K562 (cell line): ENCODE data around the gene TFPT. TPM values are rescaled to one million over a fixed set of nuclear protein-coding genes. Genes with fewer than 3 reads are reported as not detected.

ENCODE experiments used
- HNRNPLL ChIP-seq: fragments of 200-400 bp; formaldehyde crosslinking; IDR thresholded peaks from 2 replicates; pipeline ENCODE4 v1.6.1; 2017; ENCODE audit warnings: low read length, low read depth, mild to moderate bottlenecking; ENCODE audit not compliant: poor library complexity, severe bottlenecking
- IRF9 ChIP-seq: fragments of 450-650 bp; IDR thresholded peaks from 2 replicates; pipeline ENCODE4 v1.6.1; 2016; ENCODE audit warnings: missing biosample characterization, missing genetic modification characterization
- MYBL2 ChIP-seq, 2 experiments: fragments of 450-650 bp in 1 of 2; sonication (generic) in 1 of 2; formaldehyde crosslinking in 1 of 2; IDR thresholded peaks; 2 replicates each; pipeline versions ENCODE4 v1.6.1 to v1.8.1; 2017 to 2022; ENCODE audit warnings: borderline replicate concordance in 1 of 2, inconsistent platforms in 1 of 2, low read depth in 1 of 2, mild to moderate bottlenecking in 1 of 2, missing genetic modification reagents in 1 of 2, moderate library complexity in 1 of 2
- NELFE ChIP-seq: IDR thresholded peaks from 2 replicates; pipeline ENCODE4 v1.6.1; 2011; ENCODE audit warnings: mild to moderate bottlenecking; ENCODE audit not compliant: insufficient read depth, insufficient read length
- RFX1 ChIP-seq: fragments of 450-650 bp; IDR thresholded peaks from 2 replicates; pipeline ENCODE4 v1.6.1; 2016; ENCODE audit warnings: mild to moderate bottlenecking, moderate library complexity
- TGIF2 ChIP-seq: sonication (generic); formaldehyde crosslinking; IDR thresholded peaks from 2 replicates; pipeline ENCODE4 v1.8.1; 2022; ENCODE audit warnings: mild to moderate bottlenecking, missing genetic modification reagents, moderate library complexity
- ZBTB12 ChIP-seq: fragments of 250-450 bp; sonication (Bioruptor Pico); IDR thresholded peaks from 2 replicates; pipeline ENCODE4 v1.4.0; 2020
- ZBTB9 ChIP-seq: fragments of 450-650 bp; formaldehyde crosslinking; IDR thresholded peaks from 2 replicates; pipeline ENCODE4 v1.4.0; 2020; ENCODE audit warnings: mild to moderate bottlenecking, moderate library complexity
- ZNF143 ChIP-seq: sonication (generic); formaldehyde crosslinking; IDR thresholded peaks from 2 replicates; pipeline ENCODE4 v1.9.0; 2022; ENCODE audit warnings: mild to moderate bottlenecking, missing genetic modification reagents
- polyA plus RNA-seq, 8 experiments: library from polyadenylated mRNA; depleted of rRNA in 4 of 8; stranded (reverse) in 5 of 8; unstranded in 3 of 8; fragments of >200 nt; fragmentation: Nextera tagmentation in 2 of 8; fragmentation: Illumina TruSeq in 1 of 8; extraction: Ambion mirVana in 2 of 8; extraction: Trizol in 1 of 8; gene quantifications; 2 replicates each; pipeline versions ENCODE4 v1.2.1 to v1.2.3, GENCODE V29; 2011 to 2014; ENCODE audit warnings: inconsistent platforms in 1 of 8, missing spikeins in 1 of 8
- total RNA-seq, 7 experiments: library from RNA; depleted of rRNA in 6 of 7; stranded (reverse); fragments of >200 nt in 6 of 7; fragmentation: Illumina TruSeq in 2 of 7; extraction: Trizol in 2 of 7; gene quantifications; 2 replicates each; pipeline versions ENCODE4 v1.2.1 to v1.2.3, GENCODE V29; 2011 to 2021; ENCODE audit warnings: low replicate concordance in 1 of 7
- TF ChIP-seq, protein P1 (sequence below): fragments of 250-450 bp; sonication (Bioruptor Pico); IDR thresholded peaks from 2 replicates; pipeline ENCODE4 v1.9.0; 2021; ENCODE audit warnings: mild to moderate bottlenecking, inconsistent platforms

TFPT gene
- total and polyA plus RNA-seq, 9 of the 15 experiments (the other 6 are each of a cell fraction or from before 2014, with no cell fraction given) = 0.72 to 16.4 (median 9.2) TPM

- TF ChIP-seq ZBTB9 (CRISPR knock-in tag) (no peak), ZNF143 (CRISPR knock-in tag) (no peak), RFX1 (no peak), TGIF2 (CRISPR knock-in tag) (peak; percentile 58; the same call in 1 of the 2 replicates), IRF9 (tag) (no peak), ZBTB12 (CRISPR knock-in tag) (no peak), HNRNPLL (no peak), MYBL2 (IDR thresholded peaks at IDR 0.05; ENCODE audit: low read depth) (no peak), MYBL2 (CRISPR knock-in tag; IDR thresholded peaks at IDR 0.05; ENCODE audit: borderline replicate concordance) (peak; percentile 47; the same call in 1 of the 2 replicates), NELFE (no peak)
- TF ChIP-seq, protein P1, sequence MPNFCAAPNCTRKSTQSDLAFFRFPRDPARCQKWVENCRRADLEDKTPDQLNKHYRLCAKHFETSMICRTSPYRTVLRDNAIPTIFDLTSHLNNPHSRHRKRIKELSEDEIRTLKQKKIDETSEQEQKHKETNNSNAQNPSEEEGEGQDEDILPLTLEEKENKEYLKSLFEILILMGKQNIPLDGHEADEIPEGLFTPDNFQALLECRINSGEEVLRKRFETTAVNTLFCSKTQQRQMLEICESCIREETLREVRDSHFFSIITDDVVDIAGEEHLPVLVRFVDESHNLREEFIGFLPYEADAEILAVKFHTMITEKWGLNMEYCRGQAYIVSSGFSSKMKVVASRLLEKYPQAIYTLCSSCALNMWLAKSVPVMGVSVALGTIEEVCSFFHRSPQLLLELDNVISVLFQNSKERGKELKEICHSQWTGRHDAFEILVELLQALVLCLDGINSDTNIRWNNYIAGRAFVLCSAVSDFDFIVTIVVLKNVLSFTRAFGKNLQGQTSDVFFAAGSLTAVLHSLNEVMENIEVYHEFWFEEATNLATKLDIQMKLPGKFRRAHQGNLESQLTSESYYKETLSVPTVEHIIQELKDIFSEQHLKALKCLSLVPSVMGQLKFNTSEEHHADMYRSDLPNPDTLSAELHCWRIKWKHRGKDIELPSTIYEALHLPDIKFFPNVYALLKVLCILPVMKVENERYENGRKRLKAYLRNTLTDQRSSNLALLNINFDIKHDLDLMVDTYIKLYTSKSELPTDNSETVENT (CRISPR knock-in tag) = no peak
These were observed 22.4 kb upstream of the TFPT start, which contains the start of gene CNOT3 (continued) for GRCh38 chr19:54137699-54138488.
